Measurements from ENCODE around the gene KIF21A.
"Not testable (repeated sequence)": the region's sequence is repeated elsewhere in the genome, so short reads cannot be mapped to it uniquely, and the experiment has no call there.

The KIF21A gene

DNA sequence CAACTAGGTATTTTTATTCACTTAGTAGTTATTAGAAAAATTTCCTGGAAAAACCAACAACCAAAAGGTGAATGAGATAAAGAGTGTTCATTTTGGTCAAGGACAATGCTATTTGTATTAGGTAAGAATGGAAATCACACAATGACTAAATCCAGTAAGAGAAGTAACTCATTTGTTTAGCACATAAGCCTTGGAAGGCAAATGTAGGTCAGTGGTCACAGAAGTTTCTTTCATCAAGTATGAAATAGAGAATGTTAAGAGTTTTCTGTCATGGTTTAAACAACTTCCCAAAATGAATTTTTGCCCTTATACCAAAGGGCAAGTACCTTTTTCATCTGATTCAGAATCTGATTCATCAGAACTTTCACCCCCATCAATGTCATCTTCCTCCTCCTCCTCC is 101.7 kb downstream of the KIF21A start:
- no peak for DNase-seq

GRCh38 chr12:39332661-39333175 is 110.2 kb downstream of the KIF21A start:
- DNase-seq, result no peak

GRCh38 chr12:39331539-39332261 is 111.2 kb downstream of the KIF21A start:
- DNase-seq, result no peak

DNA sequence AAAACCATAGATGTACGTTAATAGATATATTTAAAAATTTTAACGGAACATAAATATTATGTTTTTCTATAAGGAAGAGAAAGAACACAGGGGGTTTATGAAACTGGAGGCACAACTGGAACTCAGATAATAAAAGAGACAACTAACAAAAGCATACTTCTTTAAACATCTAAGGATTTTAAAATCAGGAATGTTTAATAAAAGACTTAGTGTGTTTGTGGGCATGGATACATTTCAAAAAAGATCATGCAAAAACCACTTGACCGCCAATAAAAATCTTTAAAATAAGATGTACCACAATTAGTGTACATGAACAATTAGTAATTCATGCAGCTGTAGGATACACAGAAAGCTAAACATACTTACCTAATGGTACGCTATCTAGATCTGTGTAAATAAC is 113.0 kb downstream of the KIF21A start:
- no peak for DNase-seq

DNA sequence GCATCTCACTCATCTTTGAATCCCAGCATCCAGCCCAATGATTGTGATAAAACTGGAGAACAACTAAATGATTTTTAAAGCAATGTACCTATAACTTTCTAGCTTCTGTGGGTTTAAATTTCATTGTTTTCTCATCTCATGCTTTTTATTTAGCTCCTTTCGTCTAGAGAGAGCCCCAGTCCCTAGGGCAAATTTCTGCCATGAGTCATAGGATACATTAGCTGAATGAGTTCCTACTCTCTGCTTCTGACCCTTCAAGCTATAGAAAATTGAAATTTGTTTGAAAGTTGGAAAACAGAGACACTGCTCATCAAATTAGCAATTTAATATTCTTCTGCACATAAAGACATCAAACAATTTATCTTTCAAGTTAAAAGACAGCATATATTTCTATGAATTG is 113.9 kb downstream of the KIF21A start:
- peak; percentile 39 for DNase-seq

GRCh38 chr12:39327965-39328364 is 115.0 kb downstream of the KIF21A start:
- DNase-seq, result no peak

- no peak for DNase-seq
These were observed 115.4 kb downstream of the KIF21A start for GRCh38 chr12:39327510-39327909.

DNA sequence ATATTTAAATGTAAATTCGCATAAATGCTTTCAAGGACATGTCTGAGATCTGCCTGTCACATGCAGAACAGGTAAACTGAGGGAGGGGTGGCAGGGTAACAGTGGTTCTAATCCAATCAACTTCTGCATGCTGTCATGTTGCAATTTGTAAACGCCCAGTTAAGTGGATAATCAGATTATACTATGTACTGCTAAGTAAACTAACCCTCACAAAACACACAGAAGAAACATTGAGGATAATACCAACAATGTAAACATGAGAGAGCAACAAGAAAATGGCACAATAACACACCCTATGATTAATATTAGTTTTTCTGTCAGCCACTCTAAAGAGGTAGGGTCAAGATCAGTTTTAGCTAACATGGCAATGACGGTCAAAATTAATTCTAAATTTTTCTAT is 123.7 kb downstream of the KIF21A start:
- no peak for DNase-seq

DNA sequence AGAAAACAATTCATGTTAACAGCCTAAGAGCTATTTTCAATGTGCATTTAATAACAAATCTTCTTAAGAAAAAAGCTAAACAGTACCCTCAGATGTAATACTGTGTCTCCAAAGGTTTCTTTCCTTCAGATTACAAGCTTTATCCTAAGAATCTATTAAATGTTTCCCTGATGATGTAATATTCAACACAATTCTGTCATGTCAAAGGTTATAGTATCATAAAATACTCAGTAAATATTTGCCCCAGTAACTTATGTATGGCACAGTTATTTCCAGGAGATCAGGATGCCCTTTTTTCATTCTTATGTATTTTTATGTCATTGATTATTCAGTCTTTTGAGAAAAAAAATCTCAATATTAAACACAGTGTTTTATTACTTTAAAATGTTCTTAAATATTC is 128.4 kb downstream of the KIF21A start:
- DNase-seq, result no peak

GRCh38 chr12:39309516-39309915 is 133.4 kb downstream of the KIF21A start:
- no peak for DNase-seq

DNA sequence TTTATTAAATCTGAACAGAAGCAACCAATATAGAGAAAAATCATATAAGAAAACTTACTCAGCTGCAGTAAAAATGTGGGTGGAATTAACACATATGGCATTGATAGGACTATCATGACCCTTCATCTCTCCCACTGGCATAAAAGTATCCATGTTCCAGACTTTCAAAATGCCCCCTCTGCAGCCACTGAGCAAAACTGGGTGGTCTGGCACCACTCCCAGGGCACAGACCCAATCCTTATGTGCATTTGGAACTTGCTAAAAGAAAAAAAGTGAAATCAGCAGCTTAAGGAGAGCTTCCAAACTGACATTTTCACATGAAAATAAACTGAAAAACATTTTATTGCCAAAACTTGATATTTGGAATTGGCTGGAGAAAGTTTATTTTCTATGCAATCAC is 141.5 kb downstream of the KIF21A start:
- DNase-seq, result no peak

DNA sequence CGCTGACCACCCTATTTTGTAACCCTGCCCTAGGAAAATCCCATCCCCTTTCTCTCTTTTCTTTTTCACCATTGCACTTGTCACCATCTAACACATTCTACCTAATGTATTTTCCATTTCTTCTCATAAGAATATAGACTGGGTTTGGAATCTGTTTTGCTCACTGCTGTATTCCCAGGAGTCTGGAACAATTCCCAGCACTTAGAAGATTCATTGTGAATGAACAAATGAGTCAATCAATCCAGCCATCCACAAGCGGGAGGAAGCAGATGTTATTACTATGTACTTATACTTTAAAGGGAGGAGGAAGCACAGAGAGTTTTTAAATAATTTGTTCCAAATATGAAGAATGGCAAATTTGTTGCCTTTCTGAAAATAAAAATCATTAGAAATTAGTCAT is 142.1 kb downstream of the KIF21A start:
- peak; percentile 38 for DNase-seq

GRCh38 chr12:39297891-39298290 is 145.0 kb downstream of the KIF21A start:
- no peak for DNase-seq

DNA sequence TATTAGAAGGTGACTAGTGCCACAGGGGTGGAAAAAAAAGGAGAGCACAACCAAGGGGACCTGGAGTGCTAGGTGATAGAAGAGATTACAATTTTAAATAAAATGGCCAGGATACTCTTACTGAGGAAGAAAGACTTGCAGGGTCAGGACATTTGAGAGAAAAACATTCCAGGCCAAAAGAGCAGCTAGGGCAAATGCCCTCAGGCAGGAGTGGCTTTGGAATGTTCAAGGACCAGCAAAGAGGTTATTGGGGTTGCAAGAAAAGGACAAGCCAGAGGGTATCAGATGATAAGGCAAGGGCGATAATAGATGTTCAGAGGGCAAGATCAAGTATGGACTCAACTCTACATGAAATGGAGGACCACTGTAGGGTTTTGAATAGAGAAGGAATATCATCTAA is 146.4 kb downstream of the KIF21A start:
- no peak for DNase-seq

DNA sequence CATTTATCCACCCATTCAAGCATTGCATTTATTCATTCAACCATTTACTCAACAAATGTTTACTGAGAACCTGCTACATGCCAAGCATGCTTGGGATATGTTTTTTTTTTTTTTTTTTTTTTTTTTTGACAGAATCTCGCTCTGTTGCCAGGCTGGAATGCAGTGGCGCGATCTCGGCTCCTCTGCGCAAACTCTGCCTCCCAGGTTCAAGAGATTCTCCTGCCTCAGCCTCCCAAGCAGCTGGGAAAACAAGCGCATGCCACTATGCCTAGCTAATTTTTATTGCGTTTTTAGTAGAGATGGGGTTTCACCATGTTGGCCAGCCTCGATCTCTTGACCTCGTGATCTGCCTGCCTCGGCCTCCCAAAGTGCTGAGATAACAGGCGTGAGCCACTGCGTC is 147.3 kb downstream of the KIF21A start:
- not testable (repeated sequence) for DNase-seq

GRCh38 chr12:39294715-39295114 is 148.2 kb downstream of the KIF21A start:
- no peak for DNase-seq

GRCh38 chr12:39292125-39292630 is 150.7 kb downstream of the KIF21A start:
- DNase-seq, result no peak

DNA sequence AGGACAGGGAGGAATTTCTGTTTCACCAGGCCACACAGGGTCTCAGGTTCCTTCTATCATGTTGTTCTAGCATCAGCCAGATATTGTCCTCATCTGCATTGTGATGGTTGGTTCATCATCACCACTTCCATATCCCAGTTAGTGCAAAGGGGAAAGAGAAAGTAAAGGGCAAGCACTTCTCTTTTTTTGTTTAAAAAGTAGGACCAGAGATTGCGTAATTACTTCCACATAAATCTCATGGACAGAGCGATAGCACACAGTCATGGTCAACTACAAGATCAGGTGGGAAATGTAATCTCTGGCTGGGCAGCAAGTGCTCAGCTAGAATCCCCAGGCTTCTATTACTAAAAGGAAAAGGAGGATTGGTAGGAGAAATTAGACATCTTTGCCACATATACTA is 155.1 kb downstream of the KIF21A start:
- no peak for DNase-seq

- DNase-seq, result no peak
These were observed 155.5 kb downstream of the KIF21A start for GRCh38 chr12:39287409-39287808.

DNA sequence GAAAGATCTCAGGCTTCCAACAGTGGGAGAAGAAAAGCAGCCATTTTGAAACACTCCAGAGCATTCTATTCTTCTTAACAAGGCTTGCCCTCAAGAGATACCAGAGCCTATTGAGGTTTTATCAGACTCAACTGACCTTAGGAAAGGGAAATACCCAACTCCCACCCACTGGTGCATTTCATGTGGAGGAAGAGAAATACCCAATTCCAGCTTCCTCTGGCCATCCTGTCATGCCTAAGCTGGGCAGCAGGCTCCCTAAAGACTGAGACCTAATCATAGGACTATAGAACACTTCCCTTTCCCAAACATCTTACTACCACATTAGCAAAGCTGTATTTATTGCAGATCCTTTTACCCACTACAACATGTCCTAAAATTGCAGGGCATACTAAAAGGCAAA is 164.5 kb downstream of the KIF21A start:
- no peak for DNase-seq

DNA sequence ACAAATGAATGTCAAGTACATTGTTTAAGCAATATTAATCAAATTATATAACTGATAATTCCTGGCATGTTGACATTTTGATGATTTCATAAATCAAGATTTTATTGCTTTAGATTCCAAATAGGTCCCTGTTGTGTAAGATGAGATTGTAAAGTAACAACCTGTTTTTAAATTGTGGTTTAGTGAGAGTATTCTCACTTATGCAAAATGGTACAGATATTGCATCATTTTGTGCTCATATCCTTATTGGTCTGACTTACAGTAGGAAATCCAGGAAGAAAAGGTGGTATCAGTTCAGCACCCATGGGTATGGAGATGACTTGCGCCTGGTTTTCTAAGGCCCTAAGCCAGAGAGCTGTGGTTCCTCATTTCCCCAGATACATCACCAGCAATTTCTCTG is 165.5 kb downstream of the KIF21A start:
- DNase-seq, result peak; percentile 5

DNA sequence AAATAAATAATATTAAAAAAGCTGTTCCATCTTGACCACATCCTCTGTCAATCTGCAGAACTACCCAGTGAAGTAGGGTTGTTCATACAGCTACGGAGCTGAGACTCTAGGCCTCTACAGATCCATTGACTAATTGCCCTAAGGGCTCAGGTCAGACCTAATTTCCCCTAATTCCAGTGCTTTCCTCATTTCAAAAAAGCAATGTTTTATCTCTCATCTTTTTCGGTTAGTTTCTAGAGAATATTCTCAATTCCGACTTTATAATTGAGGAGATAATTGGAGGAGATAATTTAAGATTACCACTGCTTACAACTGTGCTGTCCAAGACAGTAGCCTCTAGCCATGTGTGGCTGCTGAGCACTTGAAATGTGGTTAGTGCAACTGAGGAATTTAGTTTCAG is 167.1 kb downstream of the KIF21A start:
- DNase-seq, result no peak

DNA sequence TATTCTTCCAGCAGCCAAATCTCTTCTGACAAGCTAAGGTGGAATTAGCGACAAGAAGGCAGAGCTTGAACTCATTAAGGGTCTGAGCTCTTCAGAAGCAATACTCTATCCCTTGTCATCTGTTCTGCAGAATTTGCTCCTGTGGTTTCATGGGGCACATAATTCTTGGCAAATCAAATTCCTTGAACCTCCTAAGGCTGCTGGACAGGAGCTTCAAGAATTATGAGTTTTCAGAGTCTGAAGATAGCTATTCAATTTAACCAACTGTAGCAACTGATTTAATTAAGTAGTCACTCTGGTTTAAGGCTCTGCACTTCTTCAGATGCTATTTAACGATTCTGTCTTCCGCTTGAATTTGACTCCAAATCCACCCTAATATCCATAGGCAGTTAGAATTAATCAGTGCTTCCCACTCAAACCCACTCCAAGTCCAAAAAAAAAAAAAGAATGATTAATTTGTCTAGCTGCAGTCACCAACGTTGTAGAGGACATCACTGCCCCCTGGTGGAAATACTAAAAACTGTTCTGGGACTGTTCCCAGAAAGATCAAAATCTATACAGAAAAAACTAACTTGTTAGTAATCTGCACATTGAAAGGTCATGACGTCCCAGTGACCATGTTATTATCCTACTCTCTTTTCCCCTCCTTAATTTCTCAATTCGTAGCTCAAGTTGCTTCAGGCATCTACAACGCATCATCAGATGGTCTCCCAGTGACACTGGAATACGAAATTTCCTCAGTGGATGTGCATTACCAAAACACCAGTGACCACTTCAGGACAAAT is 169.9 kb downstream of the KIF21A start:
- DNase-seq, result peak; percentile 38

- DNase-seq, result no peak
These were observed 173.4 kb downstream of the KIF21A start for GRCh38 chr12:39269492-39269891.

All from fibroblast of skin of scalp (primary cell).